ENCODE measurements around the gene USP5.
"Not testable (repeated sequence)": the region's sequence is repeated elsewhere in the genome, so short reads cannot be mapped to it uniquely, and the experiment has no call there.

The USP5 gene

GRCh38 chr12:6867413-6868210 is 15.7 kb downstream of the USP5 start, which contains the start of gene TPI1:
TPI1 (plus strand) TSS chr12:6867531; CDS start chr12:6867567, 36 bp downstream.
- peak; percentile 64 for DNase-seq

GRCh38 chr12:6868211-6869048 is 16.5 kb downstream of the USP5 start:
- DNase-seq: no peak

GRCh38 chr12:6869049-6870021 is 17.4 kb downstream of the USP5 start:
- DNase-seq: peak; percentile 82

GRCh38 chr12:6870304-6870703 is 18.4 kb downstream of the USP5 start:
- DNase-seq: not testable (repeated sequence)

- no peak for DNase-seq
Measured at GRCh38 chr12:6871052-6871957, 19.4 kb downstream of the USP5 start.

GRCh38 chr12:6872073-6873048 is 20.4 kb downstream of the USP5 start:
- DNase-seq: peak; percentile 78

GRCh38 chr12:6873094-6874014 is 21.4 kb downstream of the USP5 start, which contains the start of gene SPSB2:
SPSB2 (minus strand) TSS chr12:6873303; CDS start chr12:6872901, 402 bp downstream.
- peak; percentile 99 for DNase-seq

- not testable (repeated sequence) for DNase-seq
Measured at GRCh38 chr12:6874015-6874368, 22.0 kb downstream of the USP5 start.

- DNase-seq: not testable (repeated sequence)
Measured at GRCh38 chr12:6879824-6880223, 27.9 kb downstream of the USP5 start.

GRCh38 chr12:6883252-6883651 is 31.3 kb downstream of the USP5 start:
- no peak for DNase-seq

GRCh38 chr12:6883683-6884082 is 31.7 kb downstream of the USP5 start:
- DNase-seq: no peak

- DNase-seq: no peak
Measured at GRCh38 chr12:6884539-6884938, 32.6 kb downstream of the USP5 start.

- DNase-seq: not testable (repeated sequence)
Measured at GRCh38 chr12:6886206-6886999, 34.5 kb downstream of the USP5 start.

GRCh38 chr12:6887460-6887859 is 35.5 kb downstream of the USP5 start:
- DNase-seq: no peak

- no peak for DNase-seq
Measured at GRCh38 chr12:6888360-6888759, 36.4 kb downstream of the USP5 start.

GRCh38 chr12:6888794-6889193 is 36.8 kb downstream of the USP5 start:
- not testable (repeated sequence) for DNase-seq

- not testable (repeated sequence) for DNase-seq
Measured at GRCh38 chr12:6889775-6890573, 38.0 kb downstream of the USP5 start.

All from activated T-cell treated with anti-CD3 and anti-CD28 coated beads for 4 hours (primary cell).